RWPE2 (cell line): ENCODE measurements around the gene FAM163A.

Source experiments
- ATAC-seq: fragments of 200-7000 bp; cut with Tn5 transposase; 3 replicates; pipeline ENCODE4 v1.9.1; 2021; ENCODE audit warnings: low read depth
- DNase-seq: peaks from one replicate; pipeline ENCODE4 v3.0.0-alpha.2; 2020; ENCODE audit warnings: low spot score
- H3K27ac ChIP-seq: fragments of 450-650 bp; 2 replicates; pipeline ENCODE4 v1.5.1; 2017; ENCODE audit warnings: mild to moderate bottlenecking; ENCODE audit not compliant: poor library complexity, severe bottlenecking
- H3K27me3 ChIP-seq: fragments of 250-450 bp; sonication (Bioruptor Pico); 2 replicates; pipeline ENCODE4 v1.5.1; 2021; ENCODE audit warnings: mild to moderate bottlenecking, moderate library complexity; ENCODE audit not compliant: insufficient read depth, poor library complexity, severe bottlenecking
- H3K36me3 ChIP-seq: fragments of 250-450 bp; sonication (Bioruptor Pico); 2 replicates; pipeline ENCODE4 v1.5.1; 2020; ENCODE audit warnings: low read depth, mild to moderate bottlenecking, moderate library complexity
- H3K4me1 ChIP-seq: fragments of 250-450 bp; sonication (Bioruptor Pico); 2 replicates; pipeline ENCODE4 v1.5.1; 2021; ENCODE audit warnings: mild to moderate bottlenecking, moderate library complexity; ENCODE audit not compliant: insufficient read depth, poor library complexity, severe bottlenecking
- H3K4me3 ChIP-seq: fragments of 250-450 bp; sonication (Bioruptor Pico); 2 replicates; pipeline ENCODE4 v1.5.1; 2021; ENCODE audit warnings: mild to moderate bottlenecking, moderate library complexity; ENCODE audit not compliant: severe bottlenecking
- H3K9me3 ChIP-seq: fragments of 250-450 bp; sonication (Bioruptor Pico); 2 replicates; pipeline ENCODE4 v1.5.1; 2021; ENCODE audit warnings: mild to moderate bottlenecking, moderate library complexity; ENCODE audit not compliant: severe bottlenecking
- TF ChIP-seq, protein P1 (sequence below): fragments of 450-650 bp; IDR thresholded peaks from one replicate; pipeline ENCODE4 v1.5.1; 2017; ENCODE audit warnings: mild to moderate bottlenecking, moderate library complexity; ENCODE audit not compliant: poor library complexity, severe bottlenecking

The FAM163A gene

DNA sequence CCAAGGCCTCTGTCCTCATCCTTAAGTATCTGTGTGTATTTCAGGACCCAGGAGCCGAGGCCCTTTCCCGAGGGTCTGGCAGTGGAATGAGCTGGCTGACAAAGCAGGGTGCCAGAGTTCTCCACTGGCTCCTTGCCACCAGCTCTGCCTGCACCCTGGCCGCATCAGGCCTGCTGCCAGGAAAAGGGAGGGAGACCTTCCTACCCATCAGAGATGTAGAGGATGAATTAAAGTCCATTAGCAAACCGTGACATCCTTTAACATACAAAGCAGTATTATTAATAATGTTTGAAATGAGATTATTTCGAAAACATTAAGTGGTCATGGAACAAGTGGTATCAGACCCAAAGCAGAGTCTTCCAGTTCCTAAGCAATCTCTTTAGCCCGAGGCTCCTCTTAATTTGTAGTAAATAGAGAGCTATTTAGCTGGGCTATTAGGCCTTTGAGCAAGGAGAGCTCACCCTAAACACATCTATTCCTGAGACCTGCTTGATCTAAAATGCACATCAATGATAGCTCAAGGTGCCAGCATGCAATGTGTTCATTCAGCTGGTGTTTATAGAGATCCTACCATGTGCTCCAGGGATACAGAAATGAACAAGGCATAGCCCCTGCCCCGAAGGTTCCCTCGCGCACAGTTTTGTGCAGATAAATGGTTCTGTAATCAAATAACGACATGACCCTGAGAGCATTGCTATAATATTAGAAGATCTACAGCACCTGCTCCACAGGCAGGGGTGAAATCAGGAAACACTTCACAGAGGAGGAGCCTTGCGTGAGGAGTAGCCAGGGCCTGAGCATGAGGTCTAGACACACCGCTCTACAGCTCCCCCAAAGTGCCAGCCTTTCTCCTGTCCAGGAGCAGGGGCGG lies 44.0 kb downstream of the FAM163A start:
- Histone ChIP-seq H3K36me3 (no peaks in the 10 kb centered on the region), H3K4me3 (no peak overlapping the region), H3K27ac (no peak overlapping the region), H3K27me3 (no peaks in the 10 kb centered on the region), H3K4me1 (no peaks in the 10 kb centered on the region), H3K9me3 (no peaks in the 10 kb centered on the region)
- DNase-seq = no peak
- TF ChIP-seq, protein P1, sequence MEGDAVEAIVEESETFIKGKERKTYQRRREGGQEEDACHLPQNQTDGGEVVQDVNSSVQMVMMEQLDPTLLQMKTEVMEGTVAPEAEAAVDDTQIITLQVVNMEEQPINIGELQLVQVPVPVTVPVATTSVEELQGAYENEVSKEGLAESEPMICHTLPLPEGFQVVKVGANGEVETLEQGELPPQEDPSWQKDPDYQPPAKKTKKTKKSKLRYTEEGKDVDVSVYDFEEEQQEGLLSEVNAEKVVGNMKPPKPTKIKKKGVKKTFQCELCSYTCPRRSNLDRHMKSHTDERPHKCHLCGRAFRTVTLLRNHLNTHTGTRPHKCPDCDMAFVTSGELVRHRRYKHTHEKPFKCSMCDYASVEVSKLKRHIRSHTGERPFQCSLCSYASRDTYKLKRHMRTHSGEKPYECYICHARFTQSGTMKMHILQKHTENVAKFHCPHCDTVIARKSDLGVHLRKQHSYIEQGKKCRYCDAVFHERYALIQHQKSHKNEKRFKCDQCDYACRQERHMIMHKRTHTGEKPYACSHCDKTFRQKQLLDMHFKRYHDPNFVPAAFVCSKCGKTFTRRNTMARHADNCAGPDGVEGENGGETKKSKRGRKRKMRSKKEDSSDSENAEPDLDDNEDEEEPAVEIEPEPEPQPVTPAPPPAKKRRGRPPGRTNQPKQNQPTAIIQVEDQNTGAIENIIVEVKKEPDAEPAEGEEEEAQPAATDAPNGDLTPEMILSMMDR = no peak
- ATAC-seq = no peak

DNA sequence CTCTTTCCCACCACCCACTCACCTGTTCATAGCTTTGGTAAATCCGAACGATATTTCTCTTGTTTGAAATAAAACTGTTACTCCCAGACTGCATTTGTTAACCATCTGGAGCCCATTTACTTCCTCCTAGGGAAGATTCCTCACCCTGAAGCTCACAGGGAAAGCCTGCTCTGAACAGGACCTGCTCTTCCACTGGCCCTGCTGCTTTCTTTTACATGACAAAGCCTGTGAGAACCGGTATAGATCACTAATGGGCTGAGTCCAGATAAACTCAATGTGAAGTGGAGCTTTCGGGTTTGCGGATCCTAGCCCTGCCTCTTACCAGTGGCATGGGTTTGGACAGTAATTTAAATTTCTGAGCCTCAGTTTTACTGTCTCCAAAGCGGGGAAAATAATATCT lies 45.2 kb downstream of the FAM163A start:
- TF ChIP-seq, protein P1 = no peak
- DNase-seq = no peak
- Histone ChIP-seq H3K27me3 (no peaks in the 10 kb centered on the region), H3K27ac (no peak overlapping the region), H3K4me3 (no peak overlapping the region), H3K9me3 (no peaks in the 10 kb centered on the region), H3K4me1 (no peaks in the 10 kb centered on the region), H3K36me3 (no peaks in the 10 kb centered on the region)
- no peak for ATAC-seq

DNA sequence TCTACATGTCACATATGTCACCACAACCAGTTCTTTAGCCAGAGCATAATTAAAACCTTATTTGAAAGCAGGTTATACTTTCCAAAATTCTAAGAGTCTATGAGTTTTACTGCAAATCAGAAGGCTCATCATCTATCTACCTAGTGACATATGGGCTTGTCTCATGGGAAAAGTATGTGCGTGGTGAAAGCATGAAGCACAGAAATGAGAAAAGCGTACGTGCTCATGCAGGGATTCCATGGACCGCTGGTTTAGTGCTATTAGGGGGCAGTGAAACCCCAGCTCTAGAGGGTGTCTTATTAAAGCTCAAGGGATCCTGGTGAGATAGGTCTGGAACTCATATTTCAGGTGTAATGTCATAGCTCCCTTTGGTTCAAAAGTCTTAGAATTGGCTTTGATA lies 50.2 kb downstream of the FAM163A start:
- Histone ChIP-seq H3K36me3 (no peaks in the 10 kb centered on the region), H3K4me3 (no peak overlapping the region), H3K27me3 (no peaks in the 10 kb centered on the region), H3K9me3 (no peaks in the 10 kb centered on the region), H3K4me1 (no peaks in the 10 kb centered on the region), H3K27ac (no peak overlapping the region)
- TF ChIP-seq, protein P1 = no peak
- ATAC-seq = no peak
- DNase-seq = no peak

DNA sequence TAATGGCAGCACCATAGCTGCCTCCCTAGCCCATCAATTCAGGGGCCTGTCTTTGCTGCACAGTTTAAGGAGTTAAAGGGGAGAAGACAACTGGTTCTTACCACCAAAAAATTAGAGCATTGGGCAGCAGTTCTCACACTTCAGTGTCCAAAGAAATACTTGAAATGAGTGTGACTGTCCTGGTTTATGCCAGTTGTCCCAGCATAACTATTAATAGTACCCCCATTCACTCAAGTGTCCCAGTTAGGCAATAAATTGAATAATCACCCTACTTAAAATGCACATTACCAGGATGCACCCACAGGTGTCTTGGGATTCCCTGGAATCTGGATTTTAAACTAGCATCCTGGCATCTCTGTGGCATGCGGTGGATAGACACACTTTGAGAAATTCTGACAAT lies 51.1 kb downstream of the FAM163A start:
- no peaks in the 10 kb centered on the region for H3K36me3 ChIP-seq
- no peaks in the 10 kb centered on the region for H3K9me3 ChIP-seq
- H3K27ac ChIP-seq = no peak overlapping the region
- no peak for DNase-seq
- H3K4me3 ChIP-seq = no peak overlapping the region
- H3K27me3 ChIP-seq = no peaks in the 10 kb centered on the region
- H3K4me1 ChIP-seq = no peaks in the 10 kb centered on the region
- TF ChIP-seq, protein P1 = no peak
- ATAC-seq = no peak

DNA sequence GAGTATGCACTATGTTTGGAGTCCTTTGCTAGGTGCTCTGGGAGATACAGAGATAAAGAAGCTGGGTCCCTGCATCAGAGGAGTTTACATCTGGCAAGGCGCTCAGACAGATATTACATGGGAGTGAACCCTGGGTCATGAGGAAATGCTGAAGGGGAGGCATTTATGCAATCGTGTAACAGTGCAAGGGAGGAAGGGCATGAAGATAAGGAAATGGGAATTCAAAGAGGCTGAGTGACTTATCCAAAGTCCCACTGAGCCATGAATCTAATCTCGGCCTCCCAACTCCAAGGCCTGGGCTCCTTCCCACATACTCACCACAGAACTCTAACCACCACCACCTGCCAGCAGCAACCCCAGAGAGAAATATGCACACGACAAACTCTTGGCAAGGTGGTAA lies 51.6 kb downstream of the FAM163A start:
- Histone ChIP-seq H3K27ac (no peak overlapping the region), H3K4me3 (no peak overlapping the region), H3K9me3 (no peaks in the 10 kb centered on the region), H3K27me3 (no peaks in the 10 kb centered on the region), H3K36me3 (no peaks in the 10 kb centered on the region), H3K4me1 (no peaks in the 10 kb centered on the region)
- DNase-seq (no peak), ATAC-seq (no peak)
- TF ChIP-seq, protein P1 = no peak
